Activated CD4-positive, alpha-beta T cell treated with anti-CD3 and anti-CD28 coated beads for 36 hours (primary cell): ENCODE results near the gene ADAMTS2. TPM values are rescaled to one million over a fixed set of nuclear protein-coding genes. Genes with fewer than 3 reads are reported as not detected.

Experiments
- ATAC-seq: fragments of 200-7000 bp; cut with Tn5 transposase; one replicate; pipeline ENCODE4 v1.10.0; 2021; ENCODE audit warnings: mild to moderate bottlenecking, moderate library complexity
- CTCF ChIA-PET: fragments of 350-600 bp; sonication (Branson Sonifier 250); formaldehyde crosslinking; loops from one replicate; lab custom pipeline; 2021; ENCODE audit warnings: antibody characterized with exemption; lab: Charles Lee
- POLR2A ChIA-PET: fragments of 350-600 bp; sonication (Branson Sonifier 250); formaldehyde crosslinking; loops from one replicate; lab custom pipeline; 2021; ENCODE audit warnings: antibody characterized with exemption, inconsistent platforms; lab: Charles Lee
- DNase-seq: peaks from one replicate; pipeline ENCODE4 v3.0.0-alpha.2; 2020
- H3K27ac Mint-ChIP-seq: one replicate; pipeline ENCODE4 v1.8.0; 2021; ENCODE audit warnings: mixed read lengths
- H3K27me3 Mint-ChIP-seq: one replicate; pipeline ENCODE4 v1.8.0; 2021; ENCODE audit warnings: mixed read lengths
- H3K36me3 Mint-ChIP-seq: one replicate; pipeline ENCODE4 v1.8.0; 2021; ENCODE audit warnings: low read depth, mixed read lengths
- H3K4me1 Mint-ChIP-seq: one replicate; pipeline ENCODE4 v1.8.0; 2021; ENCODE audit warnings: mixed read lengths
- H3K4me3 Mint-ChIP-seq: one replicate; pipeline ENCODE4 v1.8.0; 2021; ENCODE audit warnings: mild to moderate bottlenecking, moderate library complexity, mixed read lengths
- H3K9me3 Mint-ChIP-seq: one replicate; pipeline ENCODE4 v1.8.0; 2021; ENCODE audit warnings: low read depth, mixed read lengths
- intact Hi-C, 2 experiments: fragments of 100-400 bp; cut with DNase I in 1 of 2; cut with micrococcal nuclease in 1 of 2; formaldehyde crosslinking; loops; one replicate each; pipeline versions ENCODE4 v1.14.2 to v1.15.1; 2022 to 2024; cut with DNase I, micrococcal nuclease
- total RNA-seq, 2 experiments: library from RNA; stranded (reverse); gene quantifications; one replicate each; pipeline ENCODE4 v1.2.3, GENCODE V29; 2021

ADAMTS2 gene
- total RNA-seq, 2 experiments from 2014 or later, result not detected

DNA sequence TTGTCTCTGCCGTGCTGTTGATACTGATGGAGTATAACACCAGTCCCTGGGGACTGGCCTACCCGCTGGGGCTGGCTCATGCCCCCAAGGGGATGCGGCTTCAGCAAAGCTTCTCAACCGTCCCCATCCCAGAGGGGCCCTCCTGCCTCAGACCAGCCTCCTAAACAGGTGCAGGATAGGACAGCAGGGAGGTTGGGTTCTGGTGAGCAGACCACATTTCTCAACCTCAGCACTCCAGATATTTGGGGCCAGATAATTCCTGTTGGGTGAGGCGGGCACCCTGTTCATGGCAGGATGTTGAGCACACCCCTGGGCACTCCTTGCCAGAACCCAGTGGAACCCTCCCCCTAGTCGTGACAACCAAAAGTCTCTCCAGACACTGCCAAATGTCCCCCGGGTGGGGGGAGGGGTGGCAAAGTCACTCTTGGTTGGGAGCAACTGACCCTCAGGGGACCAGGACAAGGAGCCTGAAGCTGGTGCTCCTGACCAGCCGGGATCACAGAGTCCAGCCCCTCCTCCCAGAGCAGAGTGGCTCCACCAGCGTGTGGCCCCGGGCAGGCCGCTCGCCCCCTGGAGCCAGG is 177.3 kb downstream of the ADAMTS2 start:
- intact Hi-C loops, result loop anchor here (1.0 to 10.0 kb wide), 5 partner anchors 22 to 507 kb away; partner anchors contain the start of gene ZNF354C (in 1 of the 2)
- POLR2A ChIA-PET, result no interaction called here

DNA sequence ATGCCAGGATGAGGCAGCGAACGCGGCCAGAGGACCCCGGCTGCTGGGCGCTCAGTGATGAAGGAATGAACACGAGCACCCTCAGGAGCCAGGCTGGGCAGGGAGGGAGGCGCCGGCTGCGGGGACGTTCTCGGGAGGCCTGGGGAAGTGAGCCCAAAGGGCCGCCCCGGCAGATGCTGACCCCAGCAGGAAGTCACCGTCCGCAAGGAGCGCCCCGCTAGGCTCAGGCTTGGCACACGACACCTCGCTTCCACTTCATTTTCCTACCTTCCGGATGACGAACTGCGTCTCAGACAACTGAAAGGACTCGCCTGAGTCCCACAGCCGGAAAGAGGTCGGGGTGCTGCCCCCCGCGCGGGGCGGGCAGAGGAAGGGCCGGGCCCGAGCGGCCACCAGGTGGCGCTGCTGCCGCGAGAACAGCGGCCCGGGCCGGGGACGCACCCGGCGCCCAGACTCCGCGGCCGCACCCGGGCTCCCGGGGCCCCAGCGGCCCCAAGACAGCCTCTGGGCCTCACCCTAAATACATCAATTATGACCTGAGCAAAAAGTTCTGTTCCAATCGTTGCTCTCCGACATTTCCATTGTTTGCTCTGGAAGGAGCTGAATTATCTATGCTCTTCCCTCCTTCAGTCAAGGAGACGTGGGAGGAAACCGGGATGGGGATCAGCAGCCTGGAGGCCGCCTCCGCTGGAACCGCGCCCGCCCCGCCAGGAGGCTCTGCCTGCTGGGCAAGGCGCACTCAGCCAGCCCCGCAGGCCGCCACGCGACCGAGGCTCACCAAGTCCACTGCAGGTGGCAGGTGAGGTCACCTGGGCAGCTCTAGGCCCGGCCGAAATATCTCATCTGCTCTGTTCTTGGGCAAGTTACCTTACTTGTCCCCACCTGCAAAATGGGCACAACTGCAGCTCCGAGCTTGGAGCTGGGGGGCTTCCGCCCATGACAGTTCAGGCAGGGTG is 178.1 kb downstream of the ADAMTS2 start:
- H3K36me3 Mint-ChIP-seq, result no peaks in the 10 kb centered on the region
- ATAC-seq (peak; percentile 95), DNase-seq (peak; percentile 85)
- H3K4me1 Mint-ChIP-seq, result no peaks in the 10 kb centered on the region
- H3K4me3 Mint-ChIP-seq, result no peak overlapping the region
- ChIA-PET CTCF (interaction anchor here (0.6 to 3.1 kb wide), 7 partner anchors 9 to 988 kb away, joined by 3 to 17 read pairs (median 3); no protein-coding TSS in a partner anchor), POLR2A (no interaction called here)
- H3K27ac Mint-ChIP-seq, result no peak overlapping the region
- intact Hi-C loops, result loop anchor here (1.0 to 10.0 kb wide), 5 partner anchors 21 to 508 kb away; partner anchors contain the start of gene ZNF354C (in 1 of the 2)
- peaks cover 4% of the 10 kb centered on the region for H3K27me3 Mint-ChIP-seq
- no peaks in the 10 kb centered on the region for H3K9me3 Mint-ChIP-seq

More for the DNA sequence above, 177.3 kb downstream of the ADAMTS2 start:
- ATAC-seq, result no peak
- no peak overlapping the region for H3K4me3 Mint-ChIP-seq
- no peaks in the 10 kb centered on the region for H3K36me3 Mint-ChIP-seq
- H3K9me3 Mint-ChIP-seq, result no peaks in the 10 kb centered on the region
- CTCF ChIA-PET, result interaction anchor here (0.6 to 3.1 kb wide), 6 partner anchors 8 to 987 kb away, joined by 3 to 17 read pairs (median 4); no protein-coding TSS in a partner anchor
- peaks cover 4% of the 10 kb centered on the region for H3K27me3 Mint-ChIP-seq
- H3K27ac Mint-ChIP-seq, result no peak overlapping the region
- H3K4me1 Mint-ChIP-seq, result no peaks in the 10 kb centered on the region
- DNase-seq, result no peak

DNA sequence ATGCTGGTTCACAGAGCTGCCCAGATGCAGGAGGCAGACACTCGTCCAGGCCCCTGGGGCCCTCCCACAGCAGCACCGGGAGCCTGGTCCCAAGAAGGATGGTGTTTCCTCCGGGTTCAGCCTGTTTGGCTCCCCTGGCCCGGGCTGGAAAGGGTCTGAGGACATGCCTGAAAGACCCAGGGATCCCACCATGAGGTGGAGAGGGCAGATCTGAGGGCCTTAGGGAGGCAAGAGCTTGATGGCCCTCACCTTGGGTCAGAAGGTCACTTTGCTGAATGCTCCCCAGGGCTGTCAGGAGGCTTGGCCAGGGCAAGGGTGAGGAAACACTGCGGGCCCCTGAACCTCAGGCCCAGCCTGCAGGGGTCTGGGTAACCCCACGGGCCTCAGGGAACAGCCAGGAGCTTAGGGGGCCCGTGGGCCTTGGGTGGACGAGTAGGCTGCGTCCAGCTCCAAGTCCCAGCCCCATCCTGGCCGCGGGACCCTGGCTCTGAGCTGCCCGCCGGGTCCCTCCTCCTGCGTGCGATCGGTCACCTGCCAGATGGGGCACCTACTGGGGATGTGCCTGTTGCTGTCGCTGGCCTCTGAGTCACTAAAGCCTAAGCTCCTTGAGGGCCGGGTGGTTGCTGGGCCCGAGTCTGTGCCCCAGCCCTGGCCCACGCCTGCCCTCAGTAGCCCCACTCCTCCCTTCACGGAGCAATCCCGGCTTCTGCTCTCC is 178.9 kb downstream of the ADAMTS2 start:
- ATAC-seq, result no peak
- Mint-ChIP-seq H3K27me3 (peaks cover 4% of the 10 kb centered on the region), H3K4me1 (no peaks in the 10 kb centered on the region), H3K27ac (no peak overlapping the region), H3K9me3 (no peaks in the 10 kb centered on the region), H3K4me3 (no peak overlapping the region), H3K36me3 (no peaks in the 10 kb centered on the region)
- DNase-seq, result no peak
- POLR2A ChIA-PET, result no interaction called here
- intact Hi-C loops, result loop anchor here in 1 of 2 experiments (10.0 kb wide), 1 partner anchor 508 kb away; no protein-coding TSS in a partner anchor
- CTCF ChIA-PET, result interaction anchor here (0.5 to 3.1 kb wide), 5 partner anchors 20 to 328 kb away, joined by 3 to 17 read pairs (median 4); no protein-coding TSS in a partner anchor

DNA sequence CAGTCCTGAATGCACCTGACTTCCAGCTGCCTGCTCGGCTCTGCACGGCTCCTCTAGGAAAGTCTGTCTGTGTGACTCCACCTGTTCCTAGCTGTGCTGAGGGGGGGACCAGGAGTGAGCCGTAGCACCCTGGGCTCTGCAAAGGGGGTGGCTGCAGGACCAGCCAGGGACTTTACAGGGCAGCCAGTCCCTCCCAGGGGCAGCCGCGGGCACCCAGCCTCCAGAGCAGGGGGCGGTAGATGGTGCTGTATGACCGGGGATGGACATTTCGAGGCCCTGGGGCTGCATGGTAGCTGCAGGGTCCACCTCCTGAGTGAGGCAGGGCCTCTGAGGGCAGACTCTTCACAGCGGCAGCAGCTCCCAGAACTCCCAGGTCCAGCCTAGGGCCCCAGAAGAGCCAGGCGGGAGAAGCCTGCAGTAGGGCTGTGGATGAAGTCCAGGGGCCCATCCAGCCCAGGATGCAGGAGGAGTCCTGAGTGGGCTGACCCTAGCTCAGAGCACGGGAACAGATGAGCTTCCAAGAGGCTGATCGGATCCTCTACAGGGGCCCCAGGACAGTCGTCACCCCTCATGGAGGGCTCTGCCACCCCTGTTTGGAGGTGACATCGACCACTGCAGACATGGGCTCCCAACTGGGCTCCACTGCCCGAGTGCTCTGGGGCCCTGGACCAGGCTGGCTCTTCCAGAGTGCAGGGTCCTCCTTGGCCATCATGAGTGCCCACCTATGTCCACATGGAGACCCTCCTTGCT is 179.7 kb downstream of the ADAMTS2 start:
- ChIA-PET POLR2A (no interaction called here), CTCF (interaction anchor here (0.5 to 1.6 kb wide), 6 partner anchors 19 to 185 kb away, joined by 3 to 4 read pairs (median 3); no protein-coding TSS in a partner anchor)
- intact Hi-C loops, result loop anchor here in 1 of 2 experiments (10.0 kb wide), 1 partner anchor 509 kb away; no protein-coding TSS in a partner anchor
- Mint-ChIP-seq H3K36me3 (no peaks in the 10 kb centered on the region), H3K4me1 (no peaks in the 10 kb centered on the region), H3K27me3 (peaks cover 4% of the 10 kb centered on the region), H3K9me3 (no peaks in the 10 kb centered on the region), H3K27ac (no peak overlapping the region), H3K4me3 (no peak overlapping the region)
- ATAC-seq, result no peak
- DNase-seq, result no peak

DNA sequence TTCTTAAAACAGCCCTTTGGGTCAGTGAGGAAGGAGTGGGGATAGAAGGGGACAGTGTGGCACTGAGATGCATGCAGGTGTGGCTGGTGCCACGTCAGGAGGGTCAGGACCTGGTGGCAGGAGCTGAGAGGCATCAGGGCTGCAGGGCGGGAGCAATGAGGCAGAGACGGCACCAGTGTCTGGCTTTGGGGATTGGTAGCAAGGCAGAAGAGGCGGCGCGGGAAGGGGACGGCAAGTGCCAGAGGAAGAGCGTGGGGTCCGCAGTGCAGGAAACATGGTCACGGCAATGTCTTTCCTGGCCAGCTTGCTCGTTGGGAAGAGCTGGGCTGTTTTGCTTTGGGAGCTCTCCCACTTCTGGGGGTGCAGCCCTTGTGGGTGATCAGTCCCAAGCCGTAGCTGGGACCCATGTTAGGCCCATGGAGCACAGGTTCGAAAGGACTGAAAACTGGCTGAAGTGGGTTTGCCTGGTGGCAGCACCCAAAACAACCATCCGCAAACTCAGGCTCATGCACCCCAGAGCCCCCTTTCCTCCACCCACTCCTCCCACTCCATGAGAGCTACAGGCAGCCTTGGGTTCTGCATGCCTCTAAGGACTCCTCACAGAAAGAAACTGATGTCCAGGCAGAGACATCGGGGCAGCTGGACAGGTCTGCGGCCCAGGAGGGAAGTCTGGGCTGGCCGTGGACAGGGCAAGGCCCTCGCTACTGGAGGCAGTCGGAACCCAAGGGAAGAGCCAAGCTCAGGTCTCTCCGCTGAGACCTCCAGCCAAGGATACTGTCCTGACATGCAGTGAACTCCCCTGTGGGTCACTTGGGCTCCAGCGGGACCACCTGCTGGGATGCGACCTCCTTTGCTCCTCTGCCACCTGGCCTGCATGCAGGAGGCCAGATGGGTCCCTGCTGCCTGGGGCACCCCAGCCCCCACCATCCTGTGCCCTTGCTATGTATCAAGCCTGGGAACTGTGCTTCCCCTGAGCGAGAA is 180.6 kb downstream of the ADAMTS2 start:
- no peaks in the 10 kb centered on the region for H3K4me1 Mint-ChIP-seq
- CTCF ChIA-PET, result interaction anchor here (0.6 to 1.6 kb wide), 4 partner anchors 11 to 329 kb away, joined by 3 read pairs; no protein-coding TSS in a partner anchor
- H3K27me3 Mint-ChIP-seq, result peaks cover 3% of the 10 kb centered on the region
- intact Hi-C loops, result loop anchor here in 1 of 2 experiments (10.0 kb wide), 1 partner anchor 510 kb away; no protein-coding TSS in a partner anchor
- no peaks in the 10 kb centered on the region for H3K36me3 Mint-ChIP-seq
- no peak overlapping the region for H3K27ac Mint-ChIP-seq
- no peaks in the 10 kb centered on the region for H3K9me3 Mint-ChIP-seq
- POLR2A ChIA-PET, result no interaction called here
- H3K4me3 Mint-ChIP-seq, result no peak overlapping the region
- no peak for ATAC-seq
- no peak for DNase-seq

DNA sequence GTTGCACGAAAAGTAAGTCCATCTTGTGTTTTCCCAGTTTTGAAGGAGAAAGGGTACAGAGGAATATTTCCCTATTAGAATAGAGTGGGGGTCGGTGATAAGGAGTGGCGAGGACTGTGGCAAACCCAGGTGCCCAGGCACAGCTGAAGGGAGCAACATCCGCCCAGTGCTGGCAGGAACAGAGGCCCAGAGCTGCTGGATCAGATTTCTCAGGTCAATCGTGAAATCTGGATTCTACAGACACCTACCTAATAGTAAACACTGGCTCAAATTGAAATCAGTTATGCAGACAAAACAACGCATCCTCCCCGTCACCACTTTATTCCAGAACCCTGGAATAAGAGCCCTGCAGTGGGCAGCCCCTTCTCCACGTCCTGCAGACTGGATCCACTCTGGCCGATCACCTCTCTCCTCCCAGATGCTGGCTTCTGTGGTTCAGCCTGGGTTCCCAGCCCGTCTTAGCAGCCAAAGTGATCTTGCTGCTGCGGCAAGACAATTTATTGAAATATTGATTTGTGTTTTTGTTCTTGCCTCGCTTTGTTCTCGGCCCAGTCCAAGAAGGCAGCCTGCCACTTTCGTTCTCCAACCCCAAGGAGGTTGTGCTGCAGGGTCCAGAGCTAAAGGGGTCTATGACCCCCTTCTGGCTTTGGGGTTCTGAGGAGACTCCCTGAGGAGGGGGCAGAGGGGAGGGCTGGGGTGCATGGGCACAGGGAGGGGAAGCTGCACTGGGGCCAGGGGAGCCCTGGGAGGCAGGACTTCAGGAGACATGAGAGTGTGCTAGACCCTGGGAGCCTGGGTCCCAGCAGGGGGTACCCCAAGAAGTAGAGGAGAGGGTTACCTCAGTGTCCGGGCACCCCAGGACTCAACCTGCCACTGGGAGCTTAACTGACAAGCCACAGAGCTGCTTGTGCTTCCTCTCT is 181.8 kb downstream of the ADAMTS2 start:
- no peaks in the 10 kb centered on the region for H3K9me3 Mint-ChIP-seq
- ChIA-PET CTCF (interaction anchor here (0.6 to 1.6 kb wide), 4 partner anchors 20 to 330 kb away, joined by 3 to 5 read pairs (median 3); no protein-coding TSS in a partner anchor), POLR2A (no interaction called here)
- H3K36me3 Mint-ChIP-seq, result no peaks in the 10 kb centered on the region
- ATAC-seq (no peak), DNase-seq (no peak)
- H3K4me1 Mint-ChIP-seq, result no peaks in the 10 kb centered on the region
- H3K4me3 Mint-ChIP-seq, result no peak overlapping the region
- H3K27ac Mint-ChIP-seq, result no peak overlapping the region
- H3K27me3 Mint-ChIP-seq, result peaks cover 1% of the 10 kb centered on the region
- intact Hi-C loops, result loop anchor here in 1 of 2 experiments (10.0 kb wide), 1 partner anchor 511 kb away; no protein-coding TSS in a partner anchor

DNA sequence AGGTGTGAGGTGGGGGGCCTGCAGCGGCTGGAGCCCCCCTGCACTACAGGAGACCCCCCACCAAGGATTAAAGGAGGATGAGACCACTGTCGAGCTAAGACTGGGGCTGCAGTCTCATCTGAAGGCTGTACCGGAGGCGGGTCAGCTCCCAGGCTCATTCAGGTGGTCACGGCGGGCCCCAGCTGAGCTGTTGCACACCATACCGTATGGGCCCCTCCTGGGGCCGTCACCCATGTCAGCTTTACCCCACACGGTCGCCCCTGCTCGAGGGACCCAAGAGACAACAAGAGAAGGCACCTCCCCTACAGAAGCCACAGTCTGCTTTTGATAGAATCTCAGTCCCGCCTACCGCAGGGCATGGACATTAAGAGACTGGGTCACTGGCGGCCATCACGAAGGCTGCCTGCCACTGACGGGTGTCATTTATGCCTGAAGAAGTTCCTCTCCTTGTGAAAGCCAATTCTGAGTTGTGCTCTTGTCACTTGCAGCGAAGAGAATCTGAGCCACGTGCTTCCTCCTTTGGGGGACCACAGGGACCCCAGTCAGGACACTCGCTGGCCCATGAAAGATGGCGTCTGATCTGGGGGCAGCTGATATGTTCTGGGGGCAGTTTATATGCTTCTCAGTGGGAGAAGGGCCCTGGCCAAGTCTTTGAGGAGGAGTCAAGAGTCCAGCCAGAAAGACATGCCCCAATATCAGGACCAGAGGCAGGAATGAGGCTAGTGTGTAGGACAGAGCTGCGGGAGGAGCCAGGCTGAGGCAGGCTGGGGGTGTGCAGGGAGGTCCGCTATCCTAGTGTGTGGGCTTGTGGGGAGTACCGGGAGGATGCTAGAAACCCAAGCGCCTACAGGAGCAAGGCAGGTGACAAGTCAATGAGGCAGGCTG is 182.7 kb downstream of the ADAMTS2 start:
- peaks cover under 1% of the 10 kb centered on the region for H3K27me3 Mint-ChIP-seq
- H3K27ac Mint-ChIP-seq, result no peak overlapping the region
- H3K9me3 Mint-ChIP-seq, result no peaks in the 10 kb centered on the region
- H3K36me3 Mint-ChIP-seq, result no peaks in the 10 kb centered on the region
- ATAC-seq (no peak), DNase-seq (no peak)
- H3K4me3 Mint-ChIP-seq, result no peak overlapping the region
- POLR2A ChIA-PET, result no interaction called here
- intact Hi-C loops, result loop anchor here in 1 of 2 experiments (10.0 kb wide), 1 partner anchor 512 kb away; no protein-coding TSS in a partner anchor
- H3K4me1 Mint-ChIP-seq, result no peaks in the 10 kb centered on the region
- CTCF ChIA-PET, result interaction anchor here (1.4 kb wide), 1 partner anchor 19 kb away, joined by 5 read pairs; no protein-coding TSS in a partner anchor

DNA sequence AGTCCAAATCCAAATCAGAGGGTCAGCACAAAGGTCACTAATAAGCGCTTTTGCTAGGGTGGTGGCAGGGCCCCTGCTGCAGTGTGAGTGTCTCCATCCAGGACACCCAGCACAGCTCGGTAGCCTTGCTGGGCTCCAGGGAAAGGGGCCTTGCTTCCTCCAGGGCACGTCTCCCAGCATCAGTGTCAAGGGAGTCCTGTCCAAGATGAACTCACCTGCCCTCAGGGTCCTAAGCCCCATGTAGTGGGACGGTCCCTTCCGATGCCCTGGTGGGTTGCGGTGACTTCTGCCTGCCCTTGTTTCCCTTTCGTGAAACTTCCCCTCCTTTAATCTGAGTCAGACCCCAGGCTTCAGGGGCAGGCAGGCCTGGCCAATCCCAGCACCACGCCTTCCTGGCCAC is 183.4 kb downstream of the ADAMTS2 start:
- ATAC-seq, result no peak
- Mint-ChIP-seq H3K4me3 (no peak overlapping the region), H3K4me1 (no peaks in the 10 kb centered on the region), H3K36me3 (no peaks in the 10 kb centered on the region), H3K27ac (no peak overlapping the region), H3K27me3 (no peaks in the 10 kb centered on the region), H3K9me3 (no peaks in the 10 kb centered on the region)
- CTCF ChIA-PET, result interaction anchor here (0.5 to 0.6 kb wide), 2 partner anchors 53 to 264 kb away, joined by 3 read pairs; no protein-coding TSS in a partner anchor
- POLR2A ChIA-PET, result no interaction called here
- intact Hi-C loops, result loop anchor here in 1 of 2 experiments (10.0 kb wide), 1 partner anchor 513 kb away; no protein-coding TSS in a partner anchor
- DNase-seq, result no peak
